Measurements from ENCODE around the gene CHST11.

GRCh38 chr12:104669089-104669721 lies 212.5 kb downstream of the CHST11 start:
- TF ChIP-seq, protein P1, sequence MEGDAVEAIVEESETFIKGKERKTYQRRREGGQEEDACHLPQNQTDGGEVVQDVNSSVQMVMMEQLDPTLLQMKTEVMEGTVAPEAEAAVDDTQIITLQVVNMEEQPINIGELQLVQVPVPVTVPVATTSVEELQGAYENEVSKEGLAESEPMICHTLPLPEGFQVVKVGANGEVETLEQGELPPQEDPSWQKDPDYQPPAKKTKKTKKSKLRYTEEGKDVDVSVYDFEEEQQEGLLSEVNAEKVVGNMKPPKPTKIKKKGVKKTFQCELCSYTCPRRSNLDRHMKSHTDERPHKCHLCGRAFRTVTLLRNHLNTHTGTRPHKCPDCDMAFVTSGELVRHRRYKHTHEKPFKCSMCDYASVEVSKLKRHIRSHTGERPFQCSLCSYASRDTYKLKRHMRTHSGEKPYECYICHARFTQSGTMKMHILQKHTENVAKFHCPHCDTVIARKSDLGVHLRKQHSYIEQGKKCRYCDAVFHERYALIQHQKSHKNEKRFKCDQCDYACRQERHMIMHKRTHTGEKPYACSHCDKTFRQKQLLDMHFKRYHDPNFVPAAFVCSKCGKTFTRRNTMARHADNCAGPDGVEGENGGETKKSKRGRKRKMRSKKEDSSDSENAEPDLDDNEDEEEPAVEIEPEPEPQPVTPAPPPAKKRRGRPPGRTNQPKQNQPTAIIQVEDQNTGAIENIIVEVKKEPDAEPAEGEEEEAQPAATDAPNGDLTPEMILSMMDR (IDR thresholded peaks at IDR 0.05; ENCODE audit: low read depth, low read length, missing input control): no peak
- no peak for TF ChIP-seq TAF1 (conservative IDR thresholded peaks at IDR 0.05)
- TF ChIP-seq RXRA (IDR thresholded peaks at IDR 0.05): no peak
- TF ChIP-seq, protein P2, sequence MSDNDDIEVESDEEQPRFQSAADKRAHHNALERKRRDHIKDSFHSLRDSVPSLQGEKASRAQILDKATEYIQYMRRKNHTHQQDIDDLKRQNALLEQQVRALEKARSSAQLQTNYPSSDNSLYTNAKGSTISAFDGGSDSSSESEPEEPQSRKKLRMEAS (IDR thresholded peaks at IDR 0.05): no peak
- TF ChIP-seq, protein P3, sequence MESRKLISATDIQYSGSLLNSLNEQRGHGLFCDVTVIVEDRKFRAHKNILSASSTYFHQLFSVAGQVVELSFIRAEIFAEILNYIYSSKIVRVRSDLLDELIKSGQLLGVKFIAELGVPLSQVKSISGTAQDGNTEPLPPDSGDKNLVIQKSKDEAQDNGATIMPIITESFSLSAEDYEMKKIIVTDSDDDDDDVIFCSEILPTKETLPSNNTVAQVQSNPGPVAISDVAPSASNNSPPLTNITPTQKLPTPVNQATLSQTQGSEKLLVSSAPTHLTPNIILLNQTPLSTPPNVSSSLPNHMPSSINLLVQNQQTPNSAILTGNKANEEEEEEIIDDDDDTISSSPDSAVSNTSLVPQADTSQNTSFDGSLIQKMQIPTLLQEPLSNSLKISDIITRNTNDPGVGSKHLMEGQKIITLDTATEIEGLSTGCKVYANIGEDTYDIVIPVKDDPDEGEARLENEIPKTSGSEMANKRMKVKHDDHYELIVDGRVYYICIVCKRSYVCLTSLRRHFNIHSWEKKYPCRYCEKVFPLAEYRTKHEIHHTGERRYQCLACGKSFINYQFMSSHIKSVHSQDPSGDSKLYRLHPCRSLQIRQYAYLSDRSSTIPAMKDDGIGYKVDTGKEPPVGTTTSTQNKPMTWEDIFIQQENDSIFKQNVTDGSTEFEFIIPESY (IDR thresholded peaks at IDR 0.05): no peak
- TF ChIP-seq, protein P4, sequence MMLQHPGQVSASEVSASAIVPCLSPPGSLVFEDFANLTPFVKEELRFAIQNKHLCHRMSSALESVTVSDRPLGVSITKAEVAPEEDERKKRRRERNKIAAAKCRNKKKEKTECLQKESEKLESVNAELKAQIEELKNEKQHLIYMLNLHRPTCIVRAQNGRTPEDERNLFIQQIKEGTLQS (IDR thresholded peaks at IDR 0.05): no peak
- TF ChIP-seq SP1 (IDR thresholded peaks at IDR 0.05): no peak
- no peak for TF ChIP-seq EGR1 (IDR thresholded peaks at IDR 0.05; ENCODE audit: low read depth in 2 of 2)
- TF ChIP-seq RAD21 (IDR thresholded peaks at IDR 0.05): no peak
- TF ChIP-seq REST (IDR thresholded peaks at IDR 0.05): no peak
- TF ChIP-seq JUND (IDR thresholded peaks at IDR 0.05): no peak
- no peak for TF ChIP-seq YY1 (IDR thresholded peaks at IDR 0.05)

Measured in liver (tissue), 3 donors.